GM21367 (cell line): ENCODE measurements around the gene CCNK.

Experiments
- ATAC-seq: cut with Tn5 transposase; IDR thresholded peaks from one replicate; pipeline ENCODE4 v1.9.1; 2021; ENCODE audit not compliant: unreplicated experiment

Gene CCNK

DNA sequence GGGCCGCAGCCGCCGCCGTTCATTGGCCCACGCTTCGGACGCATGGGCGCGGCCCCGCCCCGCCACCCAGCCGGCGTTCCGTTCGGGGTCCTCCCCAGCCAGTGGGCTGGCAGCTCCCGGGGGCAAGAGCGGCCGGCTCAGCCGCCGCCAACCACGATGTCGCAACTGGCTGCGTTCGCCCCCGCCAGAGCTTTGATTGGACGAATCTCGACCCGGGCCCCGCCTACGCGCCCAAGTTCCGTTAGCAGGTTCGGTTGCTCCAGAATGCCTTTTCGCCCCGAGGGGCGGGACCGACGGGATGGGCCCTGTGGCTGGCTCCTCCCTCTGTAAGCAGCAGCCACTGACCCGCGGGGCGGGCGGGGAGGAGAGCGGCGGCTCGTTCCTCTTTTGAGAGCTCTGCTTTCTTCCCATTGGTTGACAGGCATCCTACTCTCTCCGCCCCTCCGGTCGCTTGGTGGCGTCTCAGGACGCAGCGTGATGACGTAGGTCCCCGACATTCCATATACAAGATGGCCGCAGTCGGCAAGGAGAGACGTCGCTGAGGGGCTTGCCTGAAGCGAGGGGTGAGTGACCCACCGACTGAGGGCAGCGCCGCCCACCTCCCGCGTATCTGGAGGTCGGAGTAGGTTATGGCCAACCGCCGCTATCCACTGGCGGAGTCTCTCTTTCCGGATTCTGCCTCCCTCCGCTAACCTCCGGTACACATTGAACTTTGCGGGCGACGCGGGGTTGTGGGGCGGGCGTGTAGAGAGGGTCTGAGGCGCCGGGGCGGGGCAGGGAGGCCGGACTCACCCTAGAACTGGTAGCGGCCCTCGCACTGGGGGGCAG is at the start of gene CCNK:
CCNK (plus strand) TSS at position 493 of the 828 bp plus-strand sequence. CDS start 11,269 bp downstream, outside the sequence.
- ATAC-seq = peak; percentile 88

DNA sequence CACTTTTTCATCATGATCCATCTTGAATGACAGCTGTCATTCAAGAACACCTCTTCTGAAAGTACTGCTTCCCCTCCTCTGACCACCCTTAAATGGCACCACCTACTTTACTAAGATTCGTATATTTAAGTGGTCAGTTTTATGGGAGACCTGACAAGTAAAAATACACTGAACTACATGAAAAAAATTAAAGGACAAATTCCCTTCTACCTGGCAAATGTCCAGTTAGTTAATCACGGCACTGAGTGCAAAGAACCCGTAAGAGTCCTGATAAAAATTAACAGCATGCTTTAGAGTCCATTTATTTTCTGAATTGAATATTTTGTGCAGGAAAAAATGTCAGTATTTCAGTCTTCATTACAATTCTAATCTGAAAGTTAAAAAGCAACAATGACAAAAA is 49.2 kb upstream of the CCNK start:
- ATAC-seq = no peak

DNA sequence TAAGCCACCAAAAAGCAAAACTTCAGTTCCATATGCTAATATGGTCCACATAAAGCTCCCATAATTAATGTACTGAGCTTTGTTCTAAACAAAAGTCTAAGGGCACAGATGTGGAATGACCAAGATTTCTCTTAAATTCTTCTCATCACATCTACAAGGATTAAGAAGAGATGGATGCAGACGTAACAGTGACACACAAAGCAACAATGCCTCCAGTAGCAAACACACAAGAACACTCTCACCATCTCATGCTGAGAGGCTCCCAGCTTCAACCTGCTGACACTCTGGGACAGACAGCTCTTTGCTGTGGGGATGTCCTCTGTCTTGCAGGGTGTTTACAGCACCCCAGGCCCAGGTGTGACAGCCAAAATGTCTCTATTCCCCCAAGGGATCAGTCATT is 48.7 kb upstream of the CCNK start:
- no peak for ATAC-seq

DNA sequence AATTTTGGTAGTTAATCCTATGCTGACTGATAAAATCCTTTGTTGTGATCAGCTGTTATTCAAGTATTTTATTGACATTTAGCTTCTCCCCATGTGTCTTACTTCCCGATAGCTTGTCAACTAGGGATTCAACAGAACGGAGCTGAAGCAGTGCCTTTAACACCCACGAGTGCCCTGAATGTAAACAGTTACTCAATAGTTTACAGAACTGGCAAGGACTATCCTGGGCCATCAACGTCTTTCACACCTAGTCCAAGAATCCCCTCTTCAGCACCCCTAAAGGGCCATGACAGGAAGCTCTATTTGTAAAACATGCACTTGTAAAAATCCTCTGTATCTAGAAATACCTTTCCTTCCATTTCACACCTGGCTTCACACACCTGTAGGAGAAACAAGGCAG is 45.9 kb upstream of the CCNK start:
- no peak for ATAC-seq

DNA sequence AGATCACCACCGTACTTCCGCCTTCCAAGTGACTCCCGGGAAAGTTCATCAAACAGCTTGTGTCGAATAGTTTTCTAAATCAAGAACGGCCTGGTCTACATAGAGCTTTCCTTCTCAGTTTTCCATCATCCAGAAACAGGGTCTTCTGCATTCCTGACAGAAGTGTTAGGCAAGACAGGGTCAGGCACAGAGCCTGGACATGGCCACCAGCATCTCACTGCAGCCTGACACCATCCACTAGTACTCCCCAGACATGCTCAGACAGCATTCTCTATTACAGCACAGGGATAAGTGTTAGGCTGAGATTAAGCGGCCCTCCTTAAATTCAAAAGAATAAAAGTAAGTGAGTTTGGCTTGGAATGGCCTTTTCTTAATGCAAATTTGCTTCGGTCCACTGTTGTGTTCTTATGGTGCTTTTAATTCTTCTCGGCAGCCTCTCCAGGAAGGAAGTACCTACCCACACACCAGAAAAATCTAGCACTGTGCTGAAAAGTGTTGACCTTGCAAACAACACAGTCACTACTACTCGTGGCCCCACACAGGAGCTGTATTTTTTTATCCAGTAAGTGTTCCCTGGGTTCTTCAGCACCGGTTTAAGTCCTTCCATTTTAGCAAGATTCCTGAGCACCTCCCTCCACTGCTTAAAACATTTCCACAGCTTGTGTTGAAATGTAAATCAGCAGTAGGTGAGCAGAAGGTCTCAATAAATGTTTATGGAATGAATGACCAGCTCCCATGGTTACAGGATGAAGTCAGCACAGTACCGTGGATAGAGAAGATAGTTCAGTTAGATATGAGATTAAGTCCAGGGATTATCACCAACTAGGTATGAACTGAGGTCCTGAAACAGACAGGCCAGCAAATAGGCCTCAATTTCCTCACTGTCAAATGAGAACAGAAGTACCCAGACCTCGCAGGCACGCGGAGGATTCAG is 44.7 kb upstream of the CCNK start:
- no peak for ATAC-seq

DNA sequence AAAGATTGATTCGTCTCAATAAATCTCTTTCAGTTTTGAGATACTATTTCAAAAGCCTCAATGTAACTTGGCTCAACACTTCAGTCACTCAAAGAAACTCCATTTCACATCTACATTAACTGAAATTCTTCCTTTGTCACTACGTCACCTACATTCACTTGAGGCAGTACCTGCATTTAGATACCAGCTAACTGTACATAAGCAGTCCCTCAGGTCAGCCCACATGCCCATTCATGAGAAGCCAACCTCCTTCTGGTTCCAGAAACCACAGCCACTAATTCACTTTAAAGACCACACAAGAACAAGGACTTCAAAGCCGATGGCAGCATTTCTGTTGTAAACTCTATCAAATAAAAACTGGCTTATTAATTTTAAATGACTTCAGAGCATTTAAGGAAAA is 43.5 kb upstream of the CCNK start:
- no peak for ATAC-seq

DNA sequence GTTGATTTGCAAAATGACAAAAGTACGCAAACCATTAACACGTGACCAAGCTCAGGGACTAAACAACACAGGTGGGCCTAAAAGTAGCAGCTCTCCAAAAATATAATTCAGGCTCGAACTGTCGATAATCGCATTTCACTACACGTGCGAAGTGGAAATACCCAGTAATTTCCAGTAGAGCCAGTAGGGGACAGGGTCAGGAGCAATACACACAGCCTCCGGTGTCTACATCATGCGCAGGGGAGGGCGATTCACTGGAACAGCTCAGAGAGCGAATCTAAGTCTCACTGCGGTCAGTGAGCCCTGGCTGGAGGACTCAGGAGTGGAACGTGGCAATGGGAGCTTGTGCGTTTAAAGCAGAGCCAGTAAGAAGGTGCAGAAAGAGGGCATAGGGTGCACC is 40.9 kb upstream of the CCNK start:
- ATAC-seq = no peak

DNA sequence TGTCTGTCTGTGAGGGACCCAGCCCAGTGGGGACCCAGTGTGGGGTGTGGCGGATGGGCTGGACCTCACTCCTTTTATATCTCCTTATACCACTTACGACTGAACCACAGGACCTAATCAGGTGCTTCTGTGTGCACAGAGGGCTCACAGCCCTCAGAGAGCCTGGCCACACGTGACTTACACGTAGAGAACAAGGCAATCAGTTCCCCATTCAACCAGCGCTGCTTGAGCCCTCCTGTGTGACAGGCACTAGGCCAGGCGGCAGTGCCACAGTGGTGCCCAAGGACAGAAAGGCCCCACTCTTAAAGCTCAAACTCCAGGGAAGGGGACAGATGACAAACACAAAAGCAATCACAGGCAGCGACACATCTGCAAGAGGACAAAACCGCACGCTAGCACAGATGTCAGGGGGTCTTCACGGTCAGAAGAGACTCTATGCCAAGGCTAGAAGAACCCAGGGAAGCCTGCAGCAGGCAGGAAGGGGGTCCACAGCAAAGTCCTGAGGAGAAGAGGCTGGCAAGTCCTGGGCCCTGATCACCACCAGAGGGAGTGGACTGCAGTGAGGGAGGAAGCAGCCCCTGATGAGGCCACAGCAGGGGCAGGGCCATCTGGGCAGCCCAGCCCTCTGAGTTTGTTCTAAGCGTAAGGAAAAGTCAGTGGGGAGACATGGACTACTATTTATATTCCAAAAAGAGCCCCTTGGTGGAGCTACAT is 39.9 kb upstream of the CCNK start:
- no peak for ATAC-seq

DNA sequence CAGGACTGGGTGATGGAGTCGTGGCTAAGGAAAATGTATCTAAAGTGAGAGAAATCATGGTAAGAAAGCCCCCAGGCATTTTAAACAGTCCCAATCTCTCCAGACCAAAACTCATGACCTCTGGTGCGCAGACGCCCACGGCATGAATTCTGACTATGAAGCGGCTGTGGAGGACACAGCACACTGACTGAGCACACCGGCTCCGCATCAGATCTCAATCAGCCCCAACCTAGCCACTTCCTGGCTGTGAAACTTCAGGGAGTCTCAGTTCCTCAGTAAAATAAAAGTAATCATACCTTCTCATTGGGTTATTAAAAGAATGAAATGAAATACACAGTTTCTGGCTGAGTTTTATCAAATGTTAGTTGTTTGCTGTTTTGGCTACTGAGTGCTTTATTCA is 39.3 kb upstream of the CCNK start:
- ATAC-seq = no peak

DNA sequence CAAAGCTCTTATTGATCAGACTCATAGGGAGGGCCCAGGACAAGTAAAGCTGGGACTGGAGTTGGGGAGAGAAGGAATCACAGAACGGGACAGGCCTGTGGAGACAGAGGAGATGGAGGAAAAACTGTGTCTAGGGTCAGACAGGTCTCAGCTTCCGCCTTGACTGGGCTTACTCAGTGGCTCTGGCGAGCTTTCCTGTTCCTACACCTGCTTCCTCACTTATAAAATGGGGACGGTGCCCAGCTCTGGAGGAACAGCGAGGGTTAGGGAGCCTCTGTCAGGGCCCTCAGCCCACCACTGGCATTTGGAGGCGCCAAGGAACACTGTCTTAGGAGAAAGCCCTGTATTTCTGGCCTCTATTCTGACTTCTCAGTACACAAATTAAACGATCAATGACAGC is 35.3 kb upstream of the CCNK start:
- ATAC-seq = no peak

DNA sequence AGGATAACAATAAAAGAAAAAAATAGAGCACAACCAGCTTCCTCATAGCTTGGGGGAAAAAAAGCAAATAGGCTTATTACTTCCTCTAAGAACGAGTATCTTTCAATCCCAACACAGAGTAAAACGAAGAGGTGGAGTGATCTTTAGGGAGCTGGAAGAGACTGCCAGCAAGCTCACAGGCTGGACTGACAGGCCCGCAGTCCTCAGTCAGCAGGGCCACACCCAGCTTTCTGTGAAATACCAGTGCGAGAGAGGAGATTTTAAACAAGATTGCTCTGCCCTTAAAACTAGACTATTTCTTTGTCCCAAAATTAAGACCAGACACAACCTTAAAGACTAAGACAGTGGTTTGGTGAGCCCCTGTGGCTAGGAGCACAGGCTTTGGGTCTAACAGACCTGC is 33.5 kb upstream of the CCNK start:
- no peak for ATAC-seq

DNA sequence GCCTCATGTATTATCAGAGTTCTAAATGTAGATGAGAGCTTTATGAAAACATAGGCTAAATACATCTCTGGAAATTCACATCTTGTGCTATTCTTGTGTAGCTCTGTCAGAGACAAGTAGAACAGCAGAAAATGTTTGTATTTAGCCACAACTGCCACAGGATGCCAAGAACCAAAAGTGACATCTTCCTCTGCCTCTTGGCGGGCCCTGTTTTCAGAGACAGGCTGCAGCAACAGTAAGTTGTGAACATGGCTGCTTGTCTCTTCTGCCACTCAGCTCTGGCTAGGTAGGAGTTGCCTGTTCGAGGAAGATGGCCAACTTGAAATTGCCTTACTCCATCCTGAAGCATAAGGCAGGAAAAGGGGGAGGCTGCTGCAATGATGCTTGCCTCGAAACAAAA is 30.9 kb upstream of the CCNK start:
- no peak for ATAC-seq

DNA sequence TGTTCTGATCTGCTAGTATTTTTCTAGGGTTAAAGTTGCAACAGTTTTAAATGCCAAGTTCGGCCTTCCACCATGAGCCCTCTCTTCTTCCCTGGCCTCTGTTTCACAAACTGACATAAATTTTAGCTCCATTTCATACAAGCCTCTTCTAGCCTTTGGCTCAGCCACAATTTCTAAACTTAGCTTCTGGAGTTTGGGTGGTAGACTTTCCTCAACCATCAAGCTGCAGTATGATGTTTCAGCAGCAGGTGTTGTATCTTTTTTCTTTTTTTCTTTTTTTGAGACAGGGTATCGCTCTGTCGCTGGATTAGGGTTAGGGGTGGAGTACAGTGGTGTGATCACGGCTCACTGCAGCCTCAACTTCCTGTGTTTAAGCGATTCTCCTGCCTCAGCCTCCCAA is 30.0 kb upstream of the CCNK start:
- ATAC-seq = no peak

DNA sequence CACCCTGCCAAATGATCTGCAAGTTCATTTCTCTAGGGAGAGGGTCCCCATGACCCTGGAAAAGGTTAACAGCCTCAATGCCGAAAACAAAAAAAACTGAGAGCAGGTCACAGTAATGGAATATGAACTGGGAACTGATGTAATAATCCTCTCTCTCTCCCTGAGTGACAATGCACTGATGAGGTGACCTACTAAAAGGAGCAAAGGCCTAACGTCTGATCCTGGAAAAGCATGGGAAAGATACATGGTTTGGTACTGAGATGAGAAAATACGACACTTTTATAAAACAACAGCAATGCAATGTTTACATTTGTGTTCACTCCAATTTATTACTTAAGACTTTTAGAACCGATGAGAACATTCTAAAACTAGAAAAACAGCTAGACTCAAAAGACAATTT is 28.2 kb upstream of the CCNK start:
- ATAC-seq = no peak

DNA sequence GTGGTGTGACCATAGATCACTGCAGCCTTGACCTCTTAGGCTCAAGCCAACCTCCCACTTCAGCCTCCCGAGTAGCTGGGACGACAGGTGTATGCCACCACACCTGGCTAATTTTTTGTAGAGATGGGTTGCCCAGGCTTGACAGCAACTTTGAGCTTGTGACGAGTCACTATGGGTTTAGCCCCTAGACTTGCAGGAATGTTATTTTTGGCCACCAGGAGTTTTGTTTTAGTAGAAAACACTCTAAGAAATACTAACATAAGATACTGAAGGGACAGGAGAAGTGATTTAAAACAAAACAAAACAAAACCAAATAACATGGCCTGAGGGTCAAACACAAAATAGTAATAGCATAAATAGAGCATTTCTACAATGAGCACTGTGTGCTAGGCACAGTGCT is 27.0 kb upstream of the CCNK start:
- no peak for ATAC-seq

DNA sequence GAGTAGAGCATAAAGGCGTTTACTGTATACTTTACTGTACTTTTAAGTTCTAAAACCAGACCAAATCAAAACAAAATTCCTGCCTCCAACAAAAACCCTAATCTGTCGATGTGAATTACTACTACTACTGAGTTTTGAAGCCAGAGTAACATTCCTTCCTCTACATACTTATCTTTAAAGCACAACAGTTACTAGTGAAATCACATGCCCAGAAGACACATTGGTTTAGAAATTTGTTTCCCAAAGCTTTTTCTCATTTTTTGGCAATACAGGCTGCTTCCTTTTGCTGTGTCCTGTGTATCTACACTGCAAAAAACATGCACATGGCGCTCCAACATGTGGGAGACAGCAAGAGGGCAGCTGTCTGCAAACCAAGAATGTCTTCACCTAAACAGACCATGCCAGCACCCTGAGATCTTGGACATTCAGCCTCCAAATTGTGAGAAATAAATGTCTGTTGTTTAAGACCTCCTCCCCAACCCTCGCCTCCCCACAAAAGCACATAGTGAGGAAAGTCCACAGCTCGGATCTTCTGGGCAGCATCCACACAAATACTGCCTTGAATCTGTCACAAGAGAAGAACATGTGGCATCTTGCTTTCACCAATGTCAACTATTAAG is 21.6 kb upstream of the CCNK start:
- ATAC-seq = no peak

DNA sequence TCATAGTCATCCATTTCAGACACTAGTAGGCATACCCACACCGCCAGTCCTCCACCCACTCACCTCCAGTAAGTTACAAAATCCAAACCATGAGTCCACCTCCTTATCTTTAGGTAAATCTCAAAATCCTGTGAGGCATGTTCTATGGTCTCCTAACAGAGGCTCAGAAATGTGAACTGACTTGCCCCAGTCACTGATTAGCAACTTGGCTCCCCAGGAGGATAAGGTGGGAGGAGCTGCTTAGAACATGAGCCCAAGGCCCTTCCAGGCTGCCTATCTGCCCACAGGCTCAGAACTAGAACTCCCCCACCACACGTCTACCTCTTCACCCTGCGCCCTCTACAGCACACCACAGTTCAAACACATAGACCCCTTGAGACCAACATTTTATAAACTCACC is 20.4 kb upstream of the CCNK start:
- no peak for ATAC-seq

DNA sequence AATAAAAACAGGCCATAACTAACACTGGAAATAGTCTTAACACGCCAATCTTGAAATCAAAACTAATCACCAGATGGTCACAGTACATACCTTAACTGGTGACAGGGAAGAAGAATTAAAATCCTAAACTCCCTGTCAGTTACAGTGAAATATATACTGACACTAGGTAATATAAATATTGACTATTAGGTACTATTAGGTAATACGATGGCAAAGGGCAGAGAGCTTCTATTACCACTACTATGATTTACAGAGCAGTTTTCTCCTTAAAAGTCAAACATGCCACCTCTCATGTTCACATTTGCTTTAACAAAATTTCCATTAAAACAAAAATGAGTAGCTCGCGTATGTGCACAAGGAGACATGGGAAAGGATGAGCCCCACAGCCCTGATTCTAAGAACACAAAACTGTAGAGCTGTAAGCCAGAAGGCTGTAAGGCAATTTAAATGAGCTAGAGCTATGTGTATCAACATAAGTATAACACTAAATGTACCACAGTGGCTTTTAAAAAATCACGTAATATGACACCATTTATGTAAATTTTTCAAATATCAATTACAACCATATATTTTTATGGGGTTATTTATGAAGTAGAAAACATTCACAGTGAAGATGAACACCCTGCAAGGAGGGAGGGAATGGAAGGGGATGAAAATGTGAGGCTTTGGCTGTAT is 19.7 kb upstream of the CCNK start:
- ATAC-seq = no peak

DNA sequence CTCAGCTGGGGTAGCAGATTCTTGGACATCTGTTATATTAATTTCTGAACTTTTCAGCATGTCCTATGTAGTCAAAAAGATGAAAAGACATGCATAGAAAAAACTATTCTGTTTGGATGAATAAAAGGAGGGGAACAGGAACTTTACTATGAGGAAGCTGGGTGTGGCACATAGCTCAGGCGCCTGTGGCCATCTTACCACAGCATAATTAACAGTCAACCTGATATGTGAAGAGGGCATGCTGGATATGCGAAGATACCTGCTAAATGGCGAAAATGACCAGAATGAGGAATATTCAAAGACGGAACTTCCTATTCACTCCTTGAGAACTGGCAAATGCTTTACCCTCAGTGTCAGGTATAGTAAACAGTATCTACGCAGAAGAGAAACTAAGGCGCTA is 19.0 kb upstream of the CCNK start:
- no peak for ATAC-seq

DNA sequence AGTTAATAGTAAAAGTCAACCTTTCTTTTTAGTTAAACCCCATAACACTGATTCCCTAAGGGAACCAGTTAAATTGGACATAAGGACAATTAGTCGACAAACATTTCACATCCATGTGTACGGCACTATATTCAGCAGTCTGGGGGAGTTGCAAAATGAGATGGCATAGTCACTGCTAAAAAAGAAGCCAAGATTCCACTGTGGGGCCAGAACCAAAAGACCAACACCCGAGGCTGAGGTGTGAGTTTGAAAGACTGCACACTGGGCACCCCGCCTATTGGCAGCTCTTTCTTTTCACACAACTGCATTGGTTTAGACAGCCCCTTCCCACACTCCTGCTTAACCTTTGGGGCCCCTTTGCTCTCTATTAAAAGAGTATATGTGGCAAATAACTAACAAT is 17.2 kb upstream of the CCNK start:
- no peak for ATAC-seq

DNA sequence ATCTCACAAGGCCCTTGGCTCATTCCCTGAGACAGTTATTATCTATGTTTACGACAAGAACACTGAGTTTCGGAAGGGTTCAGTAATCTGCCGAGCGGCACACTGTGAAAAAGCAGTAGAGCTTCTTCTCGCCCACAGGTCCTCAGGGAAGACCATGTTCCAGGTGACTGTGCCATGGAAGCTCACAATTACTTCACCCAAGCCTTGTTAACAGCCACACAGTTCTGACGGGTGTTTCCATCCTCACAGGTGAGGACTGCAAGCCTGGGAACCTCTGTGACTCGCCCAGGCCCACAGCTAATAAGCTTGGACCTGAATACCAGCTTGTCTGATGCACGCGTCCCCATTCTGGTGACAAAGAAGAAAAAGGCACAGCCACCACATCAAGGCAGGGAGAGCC is 15.9 kb upstream of the CCNK start:
- ATAC-seq = no peak
